ENCODE results near the gene RAD50.
"Not testable (repeated sequence)": the region's sequence is repeated elsewhere in the genome, so short reads cannot be mapped to it uniquely, and the experiment has no call there.

RAD50 gene

GRCh38 chr5:132559383-132560060 is 2.7 kb downstream of the RAD50 start:
- DNase-seq: no peak

- DNase-seq: no peak
These were observed 4.8 kb downstream of the RAD50 start for GRCh38 chr5:132561601-132562000.

- DNase-seq: not testable (repeated sequence)
These were observed 7.8 kb downstream of the RAD50 start for GRCh38 chr5:132564555-132564954.

- DNase-seq: no peak
These were observed 9.9 kb downstream of the RAD50 start for GRCh38 chr5:132566657-132567056.

GRCh38 chr5:132576123-132576522 is 19.3 kb downstream of the RAD50 start:
- no peak for DNase-seq

- DNase-seq: not testable (repeated sequence)
These were observed 27.8 kb downstream of the RAD50 start for GRCh38 chr5:132584560-132584959.

GRCh38 chr5:132586063-132586462 is 29.3 kb downstream of the RAD50 start:
- no peak for DNase-seq

GRCh38 chr5:132589467-132589866 is 32.7 kb downstream of the RAD50 start:
- no peak for DNase-seq

- DNase-seq: no peak
These were observed 34.4 kb downstream of the RAD50 start for GRCh38 chr5:132591145-132591544.

- no peak for DNase-seq
These were observed 35.7 kb downstream of the RAD50 start for GRCh38 chr5:132592521-132592920.

- no peak for DNase-seq
These were observed 37.4 kb downstream of the RAD50 start for GRCh38 chr5:132594170-132594569.

- no peak for DNase-seq
These were observed 38.8 kb downstream of the RAD50 start for GRCh38 chr5:132595624-132596023.

GRCh38 chr5:132601071-132601728 is 44.4 kb downstream of the RAD50 start:
- no peak for DNase-seq

GRCh38 chr5:132607095-132607494 is 50.3 kb downstream of the RAD50 start:
- DNase-seq: no peak

GRCh38 chr5:132608107-132608506 is 51.3 kb downstream of the RAD50 start:
- DNase-seq: no peak

- no peak for DNase-seq
These were observed 55.2 kb downstream of the RAD50 start for GRCh38 chr5:132611965-132612364.

GRCh38 chr5:132612846-132613245 is 56.1 kb downstream of the RAD50 start:
- DNase-seq: no peak

- DNase-seq: no peak
These were observed 64.9 kb downstream of the RAD50 start for GRCh38 chr5:132621699-132622098.

- DNase-seq: no peak
These were observed 65.8 kb downstream of the RAD50 start for GRCh38 chr5:132622608-132623007.

GRCh38 chr5:132627470-132627869 is 70.7 kb downstream of the RAD50 start:
- DNase-seq: no peak

GRCh38 chr5:132628814-132629213 is 72.0 kb downstream of the RAD50 start:
- no peak for DNase-seq

- no peak for DNase-seq
These were observed 72.6 kb downstream of the RAD50 start for GRCh38 chr5:132629230-132629944.

GRCh38 chr5:132633587-132633986 is 76.8 kb downstream of the RAD50 start:
- not testable (repeated sequence) for DNase-seq

- DNase-seq: no peak
These were observed 79.1 kb downstream of the RAD50 start for GRCh38 chr5:132635873-132636272.
